Esophagus muscularis mucosa (tissue), 4 donors: Measurements from ENCODE around the gene FREM1. TPM values are rescaled to one million over a fixed set of nuclear protein-coding genes. Genes with fewer than 3 reads are reported as not detected.

ENCODE experiments used
- DNase-seq: peaks from one replicate; pipeline ENCODE4 v3.0.0-alpha.2; 2017; ENCODE audit errors: extremely low spot score
- H3K27ac ChIP-seq, 4 donors: fragments of 200-600 bp; sonication (generic); replicated peaks in 1 of 4; 1 replicate in 3 of 4; 2 replicates in 1 of 4; pipeline ENCODE4 v1.5.1; 2016 to 2019; ENCODE audit warnings: mild to moderate bottlenecking in 1 of 4
- H3K27me3 ChIP-seq, 4 donors: fragments of 200-600 bp; sonication (generic); one replicate each; pipeline versions ENCODE4 v1.5.1 to v1.6.0; 2016 to 2019
- H3K36me3 ChIP-seq, 4 donors: fragments of 200-600 bp; sonication (generic); one replicate each; pipeline ENCODE4 v1.5.1; 2016 to 2019
- H3K4me1 ChIP-seq, 4 donors: fragments of 200-600 bp; sonication (generic); one replicate each; pipeline ENCODE4 v1.5.1; 2016 to 2019
- H3K4me3 ChIP-seq, 4 donors: fragments of 200-600 bp; sonication (generic); 1 replicate in 2 of 4; 2 replicates in 2 of 4; pipeline ENCODE4 v1.5.1; 2016 to 2019; ENCODE audit warnings: mild to moderate bottlenecking in 4 of 4, moderate library complexity in 1 of 4
- H3K9me3 ChIP-seq, 4 donors: fragments of 200-600 bp; sonication (generic); 1 replicate in 3 of 4; 2 replicates in 1 of 4; pipeline ENCODE4 v1.5.1; 2016 to 2019
- EP300 ChIP-seq: sonication (generic); formaldehyde crosslinking; IDR thresholded peaks from one replicate; pipeline ENCODE4 v1.6.1; 2017; ENCODE audit warnings: antibody characterized with exemption
- POLR2A ChIP-seq: fragments of 450-650 bp; IDR thresholded peaks from one replicate; pipeline ENCODE4 v1.6.1; 2017; ENCODE audit warnings: antibody characterized with exemption, moderate library complexity, mild to moderate bottlenecking, low read depth
- POLR2AphosphoS5 ChIP-seq, 2 donors: sonication (generic); formaldehyde crosslinking; IDR thresholded peaks; one replicate each; pipeline ENCODE4 v1.6.1; 2017; ENCODE audit warnings: antibody characterized with exemption in 2 of 2
- WGBS: methylation state at CpG from one replicate; pipeline ENCODE4 v1.1.5; 2018; 5-methylcytosine and 5-hydroxymethylcytosine counted together
- intact Hi-C: fragments of 100-400 bp; cut with DNase I; formaldehyde crosslinking; loops from one replicate; pipeline ENCODE4 v1.15.1; 2023
- total RNA-seq, 4 donors: library from RNA; depleted of rRNA; stranded (reverse); fragments of >200 nt; gene quantifications; one replicate each; pipeline versions ENCODE4 v1.1.0 to v1.2.1, GENCODE V29; 2016
- TF ChIP-seq, protein P1 (sequence below), 3 experiments: fragments of 200-600 bp in 2 of 3; fragments of 450-650 bp in 1 of 3; sonication (generic) in 2 of 3; IDR thresholded peaks; one replicate each; pipeline ENCODE4 v1.5.1; 2017 to 2019; ENCODE audit warnings: antibody characterized with exemption in 3 of 3, mild to moderate bottlenecking in 2 of 3, moderate library complexity in 1 of 3

Gene FREM1
- total RNA-seq, 4 donors from 2014 or later: 0.58 to 3.5 (median 1.9) TPM

DNA sequence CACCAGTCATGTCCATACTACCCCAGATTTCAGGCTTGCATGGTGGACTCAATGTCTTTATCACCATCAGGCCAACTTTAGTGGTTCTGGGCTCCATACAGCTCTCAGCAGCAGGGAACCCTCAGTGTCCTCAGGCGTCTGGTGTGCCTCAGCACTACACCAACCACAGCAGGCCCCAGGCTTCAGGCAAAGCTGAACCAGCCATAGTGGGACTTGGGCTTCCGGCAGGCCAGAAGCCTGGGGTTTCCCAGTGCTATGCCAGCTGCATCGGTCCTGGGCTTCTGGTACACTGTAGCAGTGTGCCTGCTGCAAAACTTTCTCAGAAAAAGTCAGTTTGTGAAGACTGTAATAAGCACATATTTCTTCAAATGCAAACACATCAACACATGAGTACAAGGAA, 205.9 kb downstream of the FREM1 start:
- TF ChIP-seq, protein P1, sequence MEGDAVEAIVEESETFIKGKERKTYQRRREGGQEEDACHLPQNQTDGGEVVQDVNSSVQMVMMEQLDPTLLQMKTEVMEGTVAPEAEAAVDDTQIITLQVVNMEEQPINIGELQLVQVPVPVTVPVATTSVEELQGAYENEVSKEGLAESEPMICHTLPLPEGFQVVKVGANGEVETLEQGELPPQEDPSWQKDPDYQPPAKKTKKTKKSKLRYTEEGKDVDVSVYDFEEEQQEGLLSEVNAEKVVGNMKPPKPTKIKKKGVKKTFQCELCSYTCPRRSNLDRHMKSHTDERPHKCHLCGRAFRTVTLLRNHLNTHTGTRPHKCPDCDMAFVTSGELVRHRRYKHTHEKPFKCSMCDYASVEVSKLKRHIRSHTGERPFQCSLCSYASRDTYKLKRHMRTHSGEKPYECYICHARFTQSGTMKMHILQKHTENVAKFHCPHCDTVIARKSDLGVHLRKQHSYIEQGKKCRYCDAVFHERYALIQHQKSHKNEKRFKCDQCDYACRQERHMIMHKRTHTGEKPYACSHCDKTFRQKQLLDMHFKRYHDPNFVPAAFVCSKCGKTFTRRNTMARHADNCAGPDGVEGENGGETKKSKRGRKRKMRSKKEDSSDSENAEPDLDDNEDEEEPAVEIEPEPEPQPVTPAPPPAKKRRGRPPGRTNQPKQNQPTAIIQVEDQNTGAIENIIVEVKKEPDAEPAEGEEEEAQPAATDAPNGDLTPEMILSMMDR (IDR thresholded peaks at IDR 0.05): no peak
- no peak for TF ChIP-seq POLR2A
- no peak for TF ChIP-seq POLR2AphosphoS5 (IDR thresholded peaks at IDR 0.05)
- TF ChIP-seq EP300: no peak
- intact Hi-C loops: no loop called here
- 77% methylated on average over 3 of the region's 3 CpGs for WGBS

DNA sequence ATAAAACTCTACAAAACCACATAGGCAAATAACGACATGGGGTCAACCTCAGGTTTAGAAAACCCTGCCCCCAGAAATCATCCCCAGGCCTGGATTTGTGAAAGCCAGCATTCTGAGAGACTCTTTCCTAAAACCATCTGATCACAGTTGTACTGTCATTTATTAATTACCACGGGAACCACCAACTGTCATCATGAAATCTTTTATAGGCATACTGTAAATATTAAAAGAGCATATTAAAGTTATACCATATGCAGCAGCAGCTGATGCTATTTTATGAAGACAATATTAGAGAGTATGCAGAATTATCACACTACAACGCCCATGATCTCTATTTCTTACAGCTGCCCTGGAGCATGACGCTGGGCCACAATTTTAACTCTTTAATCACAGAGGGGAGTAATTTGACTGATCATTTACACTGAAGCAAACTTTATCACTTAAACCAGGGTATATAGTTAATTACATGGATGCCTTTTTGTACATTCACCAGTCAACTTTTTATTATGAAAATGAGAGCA, 208.0 kb downstream of the FREM1 start:
- Histone ChIP-seq H3K4me1 (no peaks in the 10 kb centered on the region), H3K27me3 (peaks cover 0 to 3% (median 0%) of the 10 kb centered on the region in 4 donors), H3K36me3 (no peaks in the 10 kb centered on the region), H3K27ac (no peak overlapping the region), H3K9me3 (peaks cover 0 to 27% (median 21%) of the 10 kb centered on the region in 4 donors), H3K4me3 (no peak overlapping the region)
- no peak for DNase-seq
- 58% methylated on average over 4 of the region's 4 CpGs for WGBS
- intact Hi-C loops: no loop called here
- TF ChIP-seq, protein P1 (IDR thresholded peaks at IDR 0.05): no peak
- no peak for TF ChIP-seq POLR2AphosphoS5 (IDR thresholded peaks at IDR 0.05)
- no peak for TF ChIP-seq EP300
- TF ChIP-seq POLR2A: no peak

More for the DNA sequence above, 205.9 kb downstream of the FREM1 start:
- Histone ChIP-seq H3K27ac (no peak overlapping the region), H3K27me3 (no peaks in the 10 kb centered on the region), H3K9me3 (peaks cover 0 to 27% (median 21%) of the 10 kb centered on the region in 4 donors), H3K36me3 (no peaks in the 10 kb centered on the region), H3K4me3 (no peak overlapping the region), H3K4me1 (no peaks in the 10 kb centered on the region)
- no peak for DNase-seq

DNA sequence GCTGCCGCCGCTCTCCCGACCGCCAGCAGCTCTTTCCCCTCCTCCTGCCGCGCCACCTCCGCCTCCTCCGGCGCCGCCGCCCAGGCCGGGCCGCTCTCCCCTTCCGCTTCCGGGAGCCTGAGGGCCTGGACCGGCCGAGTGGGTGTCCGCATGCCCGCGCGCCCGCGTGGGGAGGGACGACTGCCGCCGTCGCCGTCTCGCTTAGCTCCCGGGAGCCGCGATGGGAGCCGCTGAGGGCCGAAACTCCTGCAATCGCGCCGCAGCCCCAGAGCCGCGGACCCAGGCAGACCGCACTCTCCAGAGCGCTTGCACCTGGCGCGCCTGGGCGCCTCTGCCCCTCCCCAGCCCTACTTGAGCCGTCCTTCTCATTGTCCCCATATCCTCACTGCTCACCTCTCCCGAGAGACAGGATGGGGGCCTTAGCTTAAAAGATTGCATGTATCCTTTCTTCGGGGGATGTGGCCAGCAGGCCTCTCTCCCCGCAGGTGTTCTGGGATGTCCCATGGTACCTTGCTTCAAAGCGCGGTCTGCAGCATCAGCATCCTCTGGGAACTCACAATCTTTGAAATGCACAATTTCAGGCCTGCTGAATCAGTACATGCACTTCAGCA, 216.9 kb downstream of the FREM1 start, which contains the start of gene ZDHHC21:
Gene ZDHHC21 (minus strand): TSS at position 182 of the 611 bp plus-strand sequence. CDS start 19,092 bp downstream, outside the sequence.
- intact Hi-C loops: no loop called here
- peaks cover 5 to 23% (median 21%) of the 10 kb centered on the region in 4 donors for H3K4me1 ChIP-seq
- no peak for DNase-seq
- H3K4me3 ChIP-seq: peak within 1 kb of the TSS; percentile 87 to 89 (median 88)
- TF ChIP-seq POLR2AphosphoS5 (IDR thresholded peaks at IDR 0.05) (peak; percentile 38 to 65), EP300 (no peak), POLR2A (no peak)
- TF ChIP-seq, protein P1 (IDR thresholded peaks at IDR 0.05): no peak
- 11% methylated on average over 14 of the region's 50 CpGs for WGBS
- peak within 1 kb of the TSS; percentile 60 to 75 (median 68) for H3K27ac ChIP-seq
- H3K27me3 ChIP-seq: peaks cover 0 to 8% (median 0%) of the 10 kb centered on the region in 4 donors
- H3K9me3 ChIP-seq: no peaks in the 10 kb centered on the region
- peaks cover 0 to 18% (median 16%) of the 10 kb centered on the region in 4 donors for H3K36me3 ChIP-seq

DNA sequence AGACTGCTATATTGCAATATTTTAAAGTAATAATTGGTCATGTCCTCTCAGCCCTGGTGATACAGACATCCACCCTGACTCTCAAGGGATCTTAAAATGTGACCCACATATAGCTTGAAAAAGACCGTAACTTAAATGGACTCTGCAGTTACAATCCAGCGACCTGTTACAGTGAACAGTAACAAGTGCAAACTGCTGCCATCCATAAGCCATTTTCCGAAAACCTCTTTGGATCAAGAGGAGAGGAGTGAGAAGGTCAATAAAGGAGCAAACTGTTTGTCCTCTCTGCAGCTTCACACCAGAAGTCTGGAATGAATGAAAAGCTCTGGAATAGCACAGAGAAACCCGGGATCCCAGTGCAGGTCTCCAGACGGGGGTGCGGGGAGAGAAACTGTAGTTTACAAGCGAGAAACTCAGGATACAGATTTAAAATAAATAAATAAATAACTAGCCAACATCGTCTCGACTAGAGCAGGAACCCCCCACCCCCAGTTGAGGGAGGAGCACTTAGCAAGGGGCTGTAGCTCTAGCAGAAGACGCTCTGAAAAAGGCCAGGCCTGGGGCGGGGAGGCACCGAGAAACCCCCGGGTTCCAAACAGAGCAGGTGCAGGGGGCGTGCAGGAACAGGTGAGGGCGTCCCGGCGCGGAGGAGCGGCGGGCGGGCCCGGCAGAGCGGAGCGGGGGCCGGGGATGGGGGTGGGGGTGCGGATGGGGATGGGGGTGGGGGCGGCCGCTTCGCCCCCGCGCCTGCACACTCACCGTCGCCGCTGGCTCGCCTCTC, 217.6 kb downstream of the FREM1 start:
- H3K36me3 ChIP-seq: peaks cover 0 to 21% (median 17%) of the 10 kb centered on the region in 4 donors
- TF ChIP-seq EP300 (no peak), POLR2A (no peak), POLR2AphosphoS5 (IDR thresholded peaks at IDR 0.05) (no peak)
- TF ChIP-seq, protein P1 (IDR thresholded peaks at IDR 0.05): no peak
- no peak for DNase-seq
- intact Hi-C loops: no loop called here
- peaks cover 5 to 23% (median 21%) of the 10 kb centered on the region in 4 donors for H3K4me1 ChIP-seq
- no peaks in the 10 kb centered on the region for H3K9me3 ChIP-seq
- WGBS: 3% methylated on average over 21 of the region's 35 CpGs
- peak overlapping the region; percentile 60 to 75 (median 68) for H3K27ac ChIP-seq
- peaks cover 0 to 5% (median 0%) of the 10 kb centered on the region in 4 donors for H3K27me3 ChIP-seq
- H3K4me3 ChIP-seq: peak overlapping the region; percentile 87 to 89 (median 88)
